ENCODE measurements around the gene SPNS3.

SPNS3 gene

DNA sequence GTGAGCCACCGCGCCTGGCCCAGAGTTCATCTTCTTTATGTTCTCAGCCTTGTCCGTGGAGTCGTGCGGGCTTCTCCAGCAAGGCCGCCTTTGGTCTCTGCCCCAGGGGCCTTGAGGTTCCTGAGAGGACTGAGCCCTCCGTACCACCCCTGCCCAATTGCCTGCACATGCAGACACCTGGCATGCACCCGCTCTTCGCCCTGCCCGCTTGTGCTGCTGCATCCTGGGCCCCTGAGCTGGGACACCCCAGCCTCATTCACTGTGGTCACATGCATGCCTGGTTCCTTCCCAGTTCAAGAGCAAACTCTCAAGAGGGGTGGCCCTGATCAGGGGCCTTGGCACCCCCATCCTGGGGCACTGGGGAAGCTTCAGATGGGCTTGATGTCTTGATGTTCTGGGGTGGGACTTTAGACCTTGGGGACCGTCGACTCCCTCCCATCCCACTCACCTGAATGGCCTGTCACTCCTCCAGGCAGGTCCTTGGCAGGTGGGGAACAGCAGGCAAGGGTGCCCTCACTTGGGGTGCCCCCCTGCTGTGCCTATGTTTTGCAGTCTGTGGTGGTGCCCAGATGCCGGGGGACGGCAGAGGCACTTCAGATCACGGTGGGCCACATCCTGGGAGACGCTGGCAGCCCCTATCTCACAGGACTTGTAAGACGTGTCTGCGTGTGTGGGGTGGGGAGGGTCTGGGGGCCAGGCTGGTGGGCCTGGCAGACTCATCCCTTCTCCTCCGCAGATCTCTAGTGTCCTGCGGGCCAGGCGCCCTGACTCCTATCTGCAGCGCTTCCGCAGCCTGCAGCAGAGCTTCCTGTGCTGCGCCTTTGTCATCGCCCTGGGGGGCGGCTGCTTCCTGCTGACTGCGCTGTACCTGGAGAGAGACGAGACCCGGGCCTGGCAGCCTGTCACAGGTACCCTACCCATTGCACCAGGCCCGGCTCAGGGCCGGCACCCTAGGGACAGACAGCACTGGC, 52.2 kb downstream of the SPNS3 start:
- H3K4me3 ChIP-seq (ENCODE audit: control insufficient read depth, low read depth, low read length) = no peak overlapping the region
- DNase-seq (ENCODE audit: low read depth) = no peak
- TF ChIP-seq, protein P1, sequence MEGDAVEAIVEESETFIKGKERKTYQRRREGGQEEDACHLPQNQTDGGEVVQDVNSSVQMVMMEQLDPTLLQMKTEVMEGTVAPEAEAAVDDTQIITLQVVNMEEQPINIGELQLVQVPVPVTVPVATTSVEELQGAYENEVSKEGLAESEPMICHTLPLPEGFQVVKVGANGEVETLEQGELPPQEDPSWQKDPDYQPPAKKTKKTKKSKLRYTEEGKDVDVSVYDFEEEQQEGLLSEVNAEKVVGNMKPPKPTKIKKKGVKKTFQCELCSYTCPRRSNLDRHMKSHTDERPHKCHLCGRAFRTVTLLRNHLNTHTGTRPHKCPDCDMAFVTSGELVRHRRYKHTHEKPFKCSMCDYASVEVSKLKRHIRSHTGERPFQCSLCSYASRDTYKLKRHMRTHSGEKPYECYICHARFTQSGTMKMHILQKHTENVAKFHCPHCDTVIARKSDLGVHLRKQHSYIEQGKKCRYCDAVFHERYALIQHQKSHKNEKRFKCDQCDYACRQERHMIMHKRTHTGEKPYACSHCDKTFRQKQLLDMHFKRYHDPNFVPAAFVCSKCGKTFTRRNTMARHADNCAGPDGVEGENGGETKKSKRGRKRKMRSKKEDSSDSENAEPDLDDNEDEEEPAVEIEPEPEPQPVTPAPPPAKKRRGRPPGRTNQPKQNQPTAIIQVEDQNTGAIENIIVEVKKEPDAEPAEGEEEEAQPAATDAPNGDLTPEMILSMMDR (IDR thresholded peaks at IDR 0.05; ENCODE audit: control insufficient read depth, insufficient read depth, low read depth, low read length, missing control alignments) = no peak

DNA sequence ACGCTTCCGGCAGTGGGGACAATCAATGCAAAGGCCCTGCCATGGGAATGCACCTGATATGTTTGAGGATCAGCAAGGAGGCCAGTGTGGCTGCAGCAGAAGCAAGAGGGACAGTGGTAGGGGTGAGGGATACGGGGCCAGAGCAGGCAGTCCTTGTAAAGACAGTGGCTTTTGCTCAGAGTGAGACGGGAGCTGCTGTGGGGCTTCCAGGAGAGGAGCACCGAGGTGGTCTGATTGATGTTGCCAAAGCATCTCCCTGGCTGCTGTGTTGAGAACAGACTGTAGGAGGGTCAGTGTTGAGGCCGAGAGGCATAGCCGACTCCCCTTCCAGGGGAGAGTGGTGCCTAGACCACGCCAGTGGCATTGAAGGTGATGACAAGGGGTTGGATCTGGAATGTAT, 53.6 kb downstream of the SPNS3 start:
- H3K4me3 ChIP-seq (ENCODE audit: control insufficient read depth, low read depth, low read length) = no peak overlapping the region
- TF ChIP-seq, protein P1 (IDR thresholded peaks at IDR 0.05; ENCODE audit: control insufficient read depth, insufficient read depth, low read depth, low read length, missing control alignments) = no peak
- no peak for DNase-seq (ENCODE audit: low read depth)

DNA sequence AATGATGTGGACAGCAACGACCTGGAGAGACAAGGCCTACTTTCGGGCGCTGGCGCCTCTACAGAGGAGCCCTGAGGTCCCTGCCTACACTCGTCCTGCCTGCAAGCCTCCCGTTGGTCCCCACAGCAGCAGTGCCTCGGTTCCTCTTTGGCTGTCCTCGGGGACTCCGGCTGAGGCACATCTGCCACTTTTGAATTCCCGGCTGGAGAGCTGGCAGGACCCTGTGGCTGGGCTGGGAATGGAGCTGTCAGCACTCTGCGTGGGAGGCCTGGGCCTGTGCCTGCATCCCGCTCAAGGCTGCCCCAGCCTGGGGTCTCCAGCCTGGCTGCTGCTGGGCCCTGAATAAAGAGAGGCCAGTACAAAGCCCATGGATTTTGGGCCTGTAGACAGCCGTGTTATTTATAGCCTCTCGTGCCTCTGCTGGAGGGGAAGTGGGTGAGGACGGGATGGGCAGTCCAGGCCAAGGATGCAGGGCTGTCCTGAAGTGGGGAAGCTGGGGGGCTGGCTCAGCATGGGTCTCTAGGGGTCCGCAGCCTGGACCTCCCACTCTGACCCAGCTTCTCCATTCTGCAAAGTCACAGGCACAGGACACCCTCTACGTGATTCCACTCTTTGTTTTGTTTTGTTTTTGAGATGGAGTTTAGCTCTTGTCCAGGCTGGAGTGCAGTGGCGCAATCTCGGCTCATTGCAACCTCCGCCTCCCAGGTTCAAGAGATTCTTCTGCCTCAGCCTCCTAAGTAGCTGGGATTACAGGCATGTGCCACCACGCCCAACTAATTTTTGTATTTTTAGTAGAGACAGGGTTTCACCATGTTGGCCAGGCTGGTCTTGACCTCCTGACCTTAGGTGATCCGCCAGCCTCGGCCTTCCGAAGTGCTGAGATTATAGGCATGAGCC, 54.3 kb downstream of the SPNS3 start:
- DNase-seq (ENCODE audit: low read depth) = no peak
- H3K4me3 ChIP-seq (ENCODE audit: control insufficient read depth, low read depth, low read length) = no peak overlapping the region
- TF ChIP-seq, protein P1 (IDR thresholded peaks at IDR 0.05; ENCODE audit: control insufficient read depth, insufficient read depth, low read depth, low read length, missing control alignments) = no peak

DNA sequence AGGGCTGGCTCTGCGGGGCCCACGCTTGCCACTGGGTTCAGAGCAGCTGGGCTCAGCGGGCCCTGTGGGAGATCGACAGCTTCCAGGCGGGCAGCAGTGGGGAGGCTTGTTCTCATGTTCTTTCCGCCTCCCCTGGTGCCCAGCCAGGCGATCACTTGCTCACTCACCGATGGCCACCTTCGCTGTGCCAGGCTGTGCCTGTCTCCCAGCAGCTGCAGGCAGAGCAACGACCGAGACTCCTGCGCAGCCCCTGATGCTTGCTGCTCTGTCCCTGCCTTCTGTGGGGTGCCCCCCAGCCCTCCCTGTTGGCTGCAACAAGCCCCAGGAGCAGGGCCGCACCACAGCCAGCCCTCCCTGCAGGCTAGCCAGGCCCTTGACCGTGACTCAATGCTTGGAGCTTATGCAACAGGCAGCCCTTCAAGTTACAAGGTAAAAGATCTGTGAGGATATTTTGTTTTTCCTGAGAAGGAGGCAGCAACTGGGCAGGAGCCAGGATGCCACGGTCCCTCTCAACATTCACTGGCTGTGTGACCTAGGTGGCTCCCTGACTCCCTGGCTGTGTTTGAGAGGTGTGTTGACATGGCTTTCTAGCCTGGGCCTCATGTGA, 55.4 kb downstream of the SPNS3 start:
- TF ChIP-seq, protein P1 (IDR thresholded peaks at IDR 0.05; ENCODE audit: control insufficient read depth, insufficient read depth, low read depth, low read length, missing control alignments) = no peak
- H3K4me3 ChIP-seq (ENCODE audit: control insufficient read depth, low read depth, low read length) = no peak overlapping the region
- DNase-seq (ENCODE audit: low read depth) = no peak

DNA sequence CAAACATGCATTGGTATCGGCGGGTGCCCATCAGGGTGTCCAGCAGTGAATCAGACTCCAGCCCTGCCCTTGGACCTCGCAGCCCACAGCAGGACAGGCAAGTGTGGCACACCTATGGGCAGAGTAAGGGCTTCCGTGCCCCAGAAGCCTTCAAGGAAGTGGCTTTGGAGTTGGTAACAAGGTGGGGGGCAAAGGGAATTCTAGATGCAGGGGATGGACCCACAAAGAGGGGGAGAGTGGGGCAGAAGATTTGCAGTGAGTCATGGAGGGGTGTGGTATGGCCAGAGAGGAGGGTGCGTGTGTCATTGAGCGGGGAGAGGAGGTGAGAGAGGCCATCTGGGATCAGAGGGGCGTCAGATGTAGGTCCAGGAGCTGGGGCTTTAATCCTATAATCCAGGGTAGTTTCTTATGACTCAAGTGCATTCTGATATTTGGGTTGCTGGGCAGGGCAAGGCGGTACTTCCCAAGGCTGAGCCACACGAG, 56.4 kb downstream of the SPNS3 start:
- no peak for DNase-seq (ENCODE audit: low read depth)

More for the DNA sequence above, 56.4 kb downstream of the SPNS3 start:
- TF ChIP-seq, protein P1 (IDR thresholded peaks at IDR 0.05; ENCODE audit: control insufficient read depth, insufficient read depth, low read depth, low read length, missing control alignments) = no peak
- no peak overlapping the region for H3K4me3 ChIP-seq (ENCODE audit: control insufficient read depth, low read depth, low read length)
